Measurements from ENCODE around the gene SWI5.

DNA sequence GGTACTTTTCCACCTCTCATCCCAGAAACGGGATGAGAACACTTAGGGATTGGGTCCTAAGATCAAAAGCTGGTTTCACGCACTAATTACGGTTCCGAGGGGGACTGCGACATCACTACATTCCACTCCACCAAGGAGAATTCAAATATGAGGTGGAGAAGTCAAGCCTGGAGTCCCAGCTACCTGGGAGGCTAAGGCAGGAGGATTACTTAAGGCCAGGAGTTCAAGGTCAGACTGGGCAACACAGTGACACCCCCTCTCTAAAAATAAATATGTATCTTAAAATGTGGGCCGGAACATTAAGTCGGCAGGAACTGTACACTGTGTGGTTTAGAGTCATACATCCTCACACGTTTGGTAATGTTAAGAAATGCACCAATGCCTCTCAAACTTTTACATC is 1.8 kb upstream of the SWI5 start:
- TF ChIP-seq, protein P1, sequence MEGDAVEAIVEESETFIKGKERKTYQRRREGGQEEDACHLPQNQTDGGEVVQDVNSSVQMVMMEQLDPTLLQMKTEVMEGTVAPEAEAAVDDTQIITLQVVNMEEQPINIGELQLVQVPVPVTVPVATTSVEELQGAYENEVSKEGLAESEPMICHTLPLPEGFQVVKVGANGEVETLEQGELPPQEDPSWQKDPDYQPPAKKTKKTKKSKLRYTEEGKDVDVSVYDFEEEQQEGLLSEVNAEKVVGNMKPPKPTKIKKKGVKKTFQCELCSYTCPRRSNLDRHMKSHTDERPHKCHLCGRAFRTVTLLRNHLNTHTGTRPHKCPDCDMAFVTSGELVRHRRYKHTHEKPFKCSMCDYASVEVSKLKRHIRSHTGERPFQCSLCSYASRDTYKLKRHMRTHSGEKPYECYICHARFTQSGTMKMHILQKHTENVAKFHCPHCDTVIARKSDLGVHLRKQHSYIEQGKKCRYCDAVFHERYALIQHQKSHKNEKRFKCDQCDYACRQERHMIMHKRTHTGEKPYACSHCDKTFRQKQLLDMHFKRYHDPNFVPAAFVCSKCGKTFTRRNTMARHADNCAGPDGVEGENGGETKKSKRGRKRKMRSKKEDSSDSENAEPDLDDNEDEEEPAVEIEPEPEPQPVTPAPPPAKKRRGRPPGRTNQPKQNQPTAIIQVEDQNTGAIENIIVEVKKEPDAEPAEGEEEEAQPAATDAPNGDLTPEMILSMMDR (IDR thresholded peaks at IDR 0.05), result no peak
- TF ChIP-seq POLR2A (IDR thresholded peaks at IDR 0.05), result no peak
